HG03108 (cell line): ENCODE measurements around the gene S1PR3.
"Not testable (repeated sequence)": the region's sequence is repeated elsewhere in the genome, so short reads cannot be mapped to it uniquely, and the experiment has no call there.

Source experiments
- ATAC-seq: cut with Tn5 transposase; IDR thresholded peaks from one replicate; pipeline ENCODE4 v1.9.1; 2021; ENCODE audit warnings: moderate library complexity; ENCODE audit not compliant: unreplicated experiment

The S1PR3 gene

DNA sequence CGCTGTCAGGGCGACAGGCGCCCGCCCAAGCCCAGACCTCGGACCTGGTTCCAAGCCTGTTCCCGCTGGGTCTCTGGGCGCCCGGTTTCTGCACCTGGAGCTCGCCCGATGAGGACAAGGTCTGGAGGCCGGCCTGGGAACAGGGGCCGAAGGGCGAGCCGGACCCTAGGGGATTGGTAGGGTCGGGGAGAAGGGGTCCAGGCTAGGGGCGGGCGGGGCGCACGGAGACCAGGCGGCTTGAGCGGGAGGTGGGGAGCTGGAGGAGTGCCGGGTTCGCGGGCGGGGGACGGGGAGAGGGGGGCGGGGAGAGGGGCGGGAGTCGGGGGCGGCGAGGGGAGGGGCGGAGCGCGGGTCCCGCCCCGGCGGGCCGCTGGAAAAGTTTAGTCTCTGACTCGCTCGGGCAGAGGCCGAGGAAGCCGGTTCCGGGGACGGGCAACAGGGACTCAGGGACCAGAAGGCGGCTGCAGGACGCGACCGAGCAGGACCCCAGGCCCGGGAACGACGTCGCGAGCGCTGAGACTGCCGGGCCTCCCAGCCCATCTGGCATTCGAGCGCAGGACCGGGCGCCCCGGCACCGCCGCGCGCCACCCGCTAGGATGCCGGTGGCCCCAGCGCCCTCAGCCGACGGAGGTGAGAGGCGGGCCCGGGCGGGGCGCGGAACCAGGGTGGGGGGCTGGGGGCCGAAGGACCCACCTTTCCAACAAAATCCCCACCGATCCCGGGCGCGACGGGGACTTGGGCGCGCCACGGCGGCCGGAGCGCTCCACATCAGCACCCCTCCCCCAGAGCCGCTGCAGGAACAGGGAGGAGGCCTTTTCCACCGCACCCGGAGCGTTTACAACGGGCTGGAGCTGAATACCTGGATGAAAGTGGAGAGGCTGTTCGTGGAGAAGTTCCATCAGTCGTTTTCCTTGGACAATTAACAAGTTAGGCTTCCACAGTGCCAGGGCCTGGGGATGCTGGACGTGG is at the start of gene S1PR3:
S1PR3 (plus strand) TSS at position 403 of the 969 bp plus-strand sequence. CDS start 9,733 bp downstream, outside the sequence.
- ATAC-seq: no peak

DNA sequence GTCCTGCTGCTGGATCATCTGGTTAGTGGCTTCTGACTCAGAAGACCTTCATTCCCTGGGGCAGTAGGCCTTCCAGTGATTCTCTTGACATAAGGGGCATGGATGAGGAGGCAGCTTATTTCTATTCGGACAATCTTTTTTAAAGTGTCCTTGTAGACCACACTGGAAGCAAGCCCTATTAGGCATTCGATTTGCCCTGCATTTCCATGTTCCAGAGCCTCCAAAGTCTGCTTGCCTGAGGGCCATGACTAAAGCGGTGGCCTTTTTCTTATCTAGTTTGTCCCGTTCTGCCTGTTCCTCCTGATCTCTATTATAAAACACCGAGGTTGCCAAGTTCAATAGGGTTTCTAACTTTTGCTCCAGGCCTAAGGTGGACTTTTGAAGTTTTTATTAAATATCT is 49.7 kb upstream of the S1PR3 start:
- not testable (repeated sequence) for ATAC-seq

DNA sequence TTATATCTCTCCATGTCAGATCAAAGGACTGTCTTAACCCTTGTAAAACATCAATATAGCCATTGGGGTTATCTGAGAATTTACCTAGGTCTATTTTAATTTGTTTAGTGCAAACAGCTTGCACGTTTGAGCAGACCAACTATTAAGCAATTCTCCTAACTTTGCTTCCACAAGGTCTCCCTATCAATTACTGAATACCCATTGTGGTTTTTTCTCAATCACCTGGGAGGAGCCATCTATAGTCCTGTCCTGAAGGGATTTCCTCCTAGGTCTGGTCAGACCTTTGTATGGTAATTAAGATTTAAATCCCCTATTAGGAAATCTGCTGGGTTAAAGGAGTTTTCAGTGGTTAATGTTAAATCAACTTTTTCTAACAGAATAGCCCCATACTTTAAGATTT is 48.9 kb upstream of the S1PR3 start:
- ATAC-seq: no peak

DNA sequence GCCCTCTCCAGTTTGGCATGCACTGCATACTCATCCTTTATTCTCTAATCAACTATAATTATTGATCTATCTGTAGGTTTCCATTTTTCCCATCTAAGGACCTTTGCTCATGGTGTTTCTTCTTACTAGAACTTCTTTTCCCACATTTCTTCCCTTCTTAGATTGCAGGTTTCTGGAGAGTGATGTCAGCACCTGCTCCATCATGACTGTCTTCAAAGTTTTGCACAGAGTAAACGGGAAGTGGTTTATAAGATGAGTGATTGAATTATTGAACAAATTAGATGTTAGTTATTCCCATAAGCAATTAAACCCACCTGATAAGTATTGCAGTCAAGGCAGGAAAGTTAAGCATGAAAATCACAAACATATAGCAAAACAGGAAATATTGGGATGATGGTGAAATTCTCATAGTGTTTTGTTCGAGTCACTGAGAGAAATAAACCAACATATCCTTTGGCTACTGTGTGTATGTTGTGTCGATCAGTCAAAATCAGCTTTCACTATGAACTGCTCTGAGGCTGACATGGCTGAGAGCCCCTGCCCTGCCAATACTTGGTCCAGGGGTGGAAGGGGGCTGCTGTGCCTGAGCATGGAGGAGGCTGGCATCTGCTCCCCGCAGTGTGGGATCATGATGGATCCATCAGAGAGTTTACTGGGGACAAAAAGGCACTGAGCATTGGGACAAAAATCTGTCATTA is 45.5 kb upstream of the S1PR3 start:
- no peak for ATAC-seq

DNA sequence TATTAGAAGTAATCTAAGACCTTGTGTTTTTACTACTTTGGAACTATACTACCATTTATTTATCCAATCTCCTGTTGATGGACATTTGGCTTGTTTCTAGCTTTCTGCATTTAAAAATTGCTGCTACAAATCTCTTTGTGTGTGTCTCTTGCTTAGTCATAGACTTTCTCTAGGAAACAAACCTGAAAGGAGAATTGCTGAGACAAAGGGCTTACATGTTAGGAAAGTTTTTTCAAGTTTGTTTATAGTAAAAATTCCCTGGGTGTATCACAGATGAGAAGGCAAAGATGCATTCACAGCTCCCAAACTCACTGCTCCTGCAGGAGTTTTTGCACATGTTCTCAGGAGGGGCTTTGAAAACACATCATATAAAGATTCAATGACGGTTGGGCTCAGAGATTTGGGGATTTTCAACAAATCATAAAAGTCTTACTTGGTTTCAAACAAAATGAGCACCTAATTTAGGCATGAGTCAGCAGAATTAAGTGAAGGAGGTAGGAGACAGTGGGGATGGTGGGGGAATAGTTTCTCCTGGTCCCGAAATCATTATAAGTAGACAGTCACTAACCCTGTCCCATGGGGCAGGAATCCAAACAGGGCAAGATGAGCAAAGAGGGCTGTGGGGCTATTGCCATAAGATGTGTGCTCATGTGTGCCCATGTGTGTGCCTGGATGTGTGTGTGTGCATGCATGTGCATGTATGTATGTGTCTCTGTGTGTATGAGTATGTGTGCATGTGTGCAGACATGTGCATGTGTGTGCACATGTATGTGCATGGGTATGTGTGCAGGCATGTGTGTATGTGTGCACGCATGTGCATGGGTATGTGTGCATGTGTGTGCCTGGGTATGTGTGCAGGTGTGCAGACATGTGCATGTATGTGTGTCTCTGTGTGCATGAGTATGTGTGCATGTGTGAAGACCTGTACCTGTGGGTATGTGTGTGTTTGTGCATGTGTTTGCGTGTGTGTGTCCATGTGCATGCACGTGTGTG is 43.4 kb upstream of the S1PR3 start:
- ATAC-seq: no peak

DNA sequence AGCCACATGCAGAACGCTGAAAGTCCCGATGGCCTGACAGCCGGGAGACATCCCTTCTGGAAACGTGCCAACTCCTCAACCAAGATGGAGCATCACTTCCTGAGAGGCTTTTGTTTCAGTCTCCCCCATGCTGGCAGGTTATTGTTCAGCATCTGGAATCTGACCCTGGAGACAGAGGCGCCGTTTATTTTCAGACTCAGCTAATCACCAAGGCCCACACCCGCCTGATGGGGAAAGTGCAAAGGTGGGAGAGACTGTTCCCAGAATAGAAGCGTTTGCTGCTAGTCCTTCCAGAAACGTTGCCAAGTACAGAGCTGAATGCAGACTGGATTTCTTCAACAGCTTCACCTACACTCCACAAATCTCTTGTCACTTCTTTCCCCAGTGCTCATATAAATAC is 41.8 kb upstream of the S1PR3 start:
- ATAC-seq: no peak

DNA sequence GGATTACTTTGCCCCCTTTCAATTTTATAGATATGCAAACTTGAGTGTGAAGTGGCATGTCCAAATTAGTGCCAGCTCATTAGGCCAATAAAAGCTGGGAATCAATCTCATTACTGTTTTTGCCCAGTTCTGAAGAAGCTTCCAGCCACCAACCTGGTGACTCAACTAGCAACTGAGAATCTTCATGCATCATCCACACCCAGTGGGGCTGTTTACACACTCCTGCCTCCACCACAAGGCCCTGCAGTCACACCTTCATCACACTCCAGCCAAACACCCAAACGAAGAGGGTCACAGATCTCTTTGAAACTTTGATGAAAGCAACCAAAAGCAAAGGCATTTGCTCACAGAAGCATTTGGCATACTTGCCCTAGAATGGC is 41.3 kb upstream of the S1PR3 start:
- ATAC-seq: no peak

DNA sequence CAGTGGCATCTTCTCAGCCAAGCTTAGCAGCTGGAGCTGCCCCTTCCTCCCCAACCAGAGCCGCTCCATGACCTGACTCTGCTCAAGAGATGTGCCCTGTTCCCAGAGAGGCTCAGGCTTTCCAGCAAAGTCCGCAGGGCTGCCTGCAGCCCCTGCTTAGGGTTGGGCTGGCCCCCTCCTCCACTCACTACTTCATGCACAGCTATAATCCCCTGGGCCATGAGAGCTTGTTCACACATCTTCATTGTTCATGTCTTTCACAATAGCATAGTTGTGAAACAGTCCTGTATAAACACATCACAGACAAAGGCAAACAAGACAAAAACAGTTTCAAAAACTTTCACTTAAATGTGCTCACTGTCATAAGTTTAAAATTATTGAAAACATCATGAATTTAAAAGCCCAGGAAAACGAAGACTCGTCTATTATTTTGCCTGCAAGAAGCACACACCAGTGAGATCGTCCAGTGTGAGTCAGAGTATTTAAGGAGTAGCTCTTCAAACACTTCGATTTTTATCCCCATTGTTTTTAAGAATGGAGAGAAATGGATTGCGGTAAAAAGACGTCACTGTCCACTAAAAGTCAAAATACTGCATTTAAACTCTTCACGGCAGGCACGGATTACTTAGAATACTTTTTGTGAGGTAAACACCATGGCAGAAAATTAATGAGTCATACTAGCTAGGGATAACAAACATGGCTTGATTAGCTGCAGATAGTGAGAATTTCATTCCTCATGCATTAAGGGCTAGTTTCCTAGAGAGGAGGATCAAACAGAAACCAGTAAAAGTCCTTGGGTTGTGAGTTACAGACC is 40.7 kb upstream of the S1PR3 start:
- ATAC-seq: no peak

DNA sequence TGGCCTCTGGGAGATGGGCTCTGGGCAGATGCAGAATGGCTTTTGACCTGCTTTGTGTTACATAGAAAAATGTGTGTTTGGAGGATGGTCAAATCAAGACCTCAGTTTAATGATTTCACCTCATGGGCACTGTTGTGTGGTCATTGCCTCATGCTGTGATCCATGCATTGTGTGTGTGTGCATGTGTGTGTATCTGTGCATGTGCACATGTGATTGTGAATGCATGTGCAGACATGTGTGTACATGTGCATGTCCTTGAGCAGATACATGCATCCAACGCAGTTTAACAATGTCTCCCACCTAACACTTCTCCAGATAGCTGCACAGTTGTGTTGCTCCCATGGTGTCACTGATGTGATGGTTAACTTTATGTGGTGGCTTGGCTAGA is 40.1 kb upstream of the S1PR3 start:
- ATAC-seq: no peak

DNA sequence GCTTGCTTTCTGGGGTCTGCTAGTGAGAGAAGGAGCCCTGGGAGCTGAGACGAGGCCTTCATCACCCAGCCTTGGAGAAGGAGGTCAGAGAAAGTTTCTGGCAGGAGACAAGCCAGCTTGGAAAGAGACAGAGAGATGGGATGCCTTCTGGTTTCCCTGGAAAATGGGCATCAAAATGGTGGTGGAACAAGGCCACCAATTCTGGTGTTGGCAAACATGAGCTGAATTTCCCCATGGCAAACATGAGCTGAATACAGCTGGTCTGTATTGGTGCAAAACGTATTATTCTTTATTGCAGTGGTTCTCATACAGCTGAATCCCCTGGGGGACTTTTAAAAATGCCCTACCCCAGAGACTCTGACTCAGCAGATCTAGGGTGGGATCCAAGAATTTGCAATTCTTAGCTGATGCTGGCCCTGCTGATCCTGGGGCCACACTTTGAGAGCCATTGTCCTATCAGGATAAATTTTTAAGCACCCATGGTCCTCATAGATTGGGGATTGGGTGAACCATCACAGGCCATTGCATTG is 39.1 kb upstream of the S1PR3 start:
- no peak for ATAC-seq

DNA sequence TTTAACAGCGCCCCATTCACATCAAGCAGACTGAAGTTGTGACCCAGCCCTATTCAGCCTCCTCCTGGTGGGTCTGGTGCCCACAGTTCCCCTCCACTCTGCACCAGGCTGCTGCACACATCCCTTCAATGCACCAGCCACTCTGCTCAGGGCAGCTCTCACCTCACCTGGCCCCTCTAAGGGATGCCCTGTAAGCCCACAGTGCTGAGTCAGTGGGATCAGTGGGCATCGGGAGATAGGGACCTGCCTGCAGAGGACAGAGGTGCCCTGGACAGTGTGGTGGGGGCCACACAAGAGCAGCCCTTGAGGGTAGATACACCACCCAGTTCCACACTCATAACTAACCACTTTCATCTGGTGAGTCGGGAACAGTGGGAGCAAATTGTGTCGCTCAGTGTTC is 38.3 kb upstream of the S1PR3 start:
- no peak for ATAC-seq

DNA sequence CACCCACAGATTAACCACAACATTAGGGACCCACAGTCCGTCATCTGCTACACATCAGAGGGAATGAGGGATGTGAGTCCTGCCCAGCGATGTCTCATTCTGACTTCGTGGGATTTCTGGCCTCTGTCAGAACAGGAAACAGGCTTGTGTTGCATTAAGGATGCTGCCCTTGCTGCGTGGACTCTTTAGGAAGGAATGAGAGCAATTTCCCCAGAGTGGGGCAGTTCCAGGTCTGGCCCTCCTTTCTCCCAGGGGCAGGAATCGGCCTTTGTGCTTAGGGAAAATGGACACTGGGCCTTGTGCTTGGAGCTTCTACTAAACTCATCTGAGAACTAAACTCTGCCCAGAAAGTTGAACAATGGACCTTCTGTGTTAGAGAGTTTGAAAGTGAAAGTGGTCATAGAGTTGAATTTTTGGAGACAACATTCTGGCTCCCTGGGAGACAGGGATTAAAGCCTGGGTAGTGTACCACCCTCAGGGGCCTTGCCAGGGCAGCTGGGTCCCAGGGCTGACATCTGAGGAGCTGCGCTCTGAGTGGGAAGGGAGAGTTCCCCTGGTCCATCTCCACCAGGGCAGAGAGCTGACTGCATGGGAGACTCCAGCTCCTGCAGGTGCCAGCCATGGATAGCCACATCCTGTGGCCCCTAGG is 37.8 kb upstream of the S1PR3 start:
- no peak for ATAC-seq

DNA sequence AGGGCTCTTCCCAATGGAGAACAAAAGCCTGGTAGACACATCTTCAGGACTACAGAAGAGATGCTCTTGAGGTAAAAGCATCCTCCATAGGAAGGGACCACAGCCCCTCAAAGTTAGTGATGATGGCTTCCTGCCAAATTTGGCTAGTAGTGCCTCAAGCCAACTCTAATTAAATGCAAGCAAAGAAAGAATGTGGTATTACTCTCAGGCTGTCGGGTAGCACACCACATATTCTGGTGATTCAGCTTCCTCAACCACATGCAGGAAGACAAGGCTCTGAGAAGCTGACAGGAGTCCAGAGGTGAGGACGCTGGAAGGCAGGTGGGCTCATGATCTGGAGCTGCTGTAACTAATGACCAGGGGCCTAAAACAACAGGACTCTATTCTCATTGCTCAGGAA is 37.2 kb upstream of the S1PR3 start:
- ATAC-seq: no peak

DNA sequence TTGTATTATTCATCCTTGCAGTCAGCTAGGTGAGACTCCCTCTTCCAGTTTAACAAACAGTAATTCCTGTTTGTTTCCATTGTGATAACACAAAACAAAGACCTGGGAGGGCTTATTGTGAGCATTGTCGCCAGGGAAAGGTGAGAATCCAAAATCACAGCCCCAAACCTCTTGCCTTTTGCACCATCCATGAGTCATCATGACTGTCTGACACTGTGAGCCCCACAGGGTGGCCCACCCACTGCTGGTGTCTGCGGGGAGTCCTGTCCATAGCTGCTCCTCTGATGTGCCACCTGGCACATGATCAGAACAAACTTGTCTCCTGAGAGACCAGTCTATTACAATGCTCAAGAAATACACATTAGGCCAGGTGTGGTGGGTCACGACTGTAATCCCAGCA is 33.7 kb upstream of the S1PR3 start:
- ATAC-seq: no peak

DNA sequence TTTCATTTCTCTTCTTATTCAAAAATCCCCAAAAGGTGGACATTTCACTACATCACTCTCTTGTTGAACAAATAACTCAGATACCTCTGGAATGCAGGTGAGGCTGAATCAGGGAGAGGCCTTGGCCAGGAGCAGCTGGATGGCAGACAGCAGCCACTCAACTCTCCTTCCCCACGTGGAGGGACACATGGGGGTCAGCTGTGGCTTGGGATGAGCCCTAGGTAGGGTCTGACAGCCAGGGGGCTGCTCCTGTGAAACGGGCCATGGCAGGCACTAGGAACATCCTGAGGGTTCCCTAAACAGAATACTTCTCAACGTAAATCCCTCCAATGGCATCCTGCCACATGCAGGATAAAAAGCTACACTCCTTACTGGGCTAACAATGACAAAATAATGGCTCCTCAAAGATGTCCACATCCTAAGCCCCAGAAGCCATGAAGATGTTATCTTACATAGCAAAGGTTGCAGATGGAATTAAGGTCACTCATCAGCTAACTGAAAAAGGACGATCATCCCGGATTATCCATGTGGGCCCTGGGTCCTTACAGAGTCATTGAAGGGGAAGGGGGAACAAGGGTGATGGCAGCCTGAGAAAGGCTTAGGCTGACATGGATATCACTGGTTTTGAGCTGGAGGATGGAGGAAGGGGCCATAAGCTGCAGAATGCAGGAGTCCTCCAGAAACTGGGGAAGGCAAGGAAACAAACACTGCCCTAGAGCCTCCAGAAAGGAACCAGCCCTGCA is 31.4 kb upstream of the S1PR3 start:
- ATAC-seq: no peak

DNA sequence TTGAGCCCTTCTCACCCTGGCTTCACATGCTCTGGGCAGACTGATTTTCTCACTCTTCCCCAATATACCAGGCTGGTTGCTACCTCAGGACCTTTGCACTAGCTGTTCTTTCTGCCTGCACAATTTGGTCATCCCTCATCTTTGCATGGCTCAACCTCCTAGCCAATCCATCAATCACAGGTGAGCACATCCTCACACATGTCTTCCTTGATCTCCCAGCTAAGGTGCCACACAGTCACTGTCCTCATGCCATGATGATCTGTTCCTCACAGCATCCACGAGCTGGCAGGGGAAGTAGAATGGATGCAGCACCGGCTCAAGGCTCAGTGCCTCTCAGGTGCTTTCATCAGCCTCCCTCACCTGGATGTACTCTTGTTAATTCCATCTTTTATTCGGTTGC is 30.6 kb upstream of the S1PR3 start:
- no peak for ATAC-seq

DNA sequence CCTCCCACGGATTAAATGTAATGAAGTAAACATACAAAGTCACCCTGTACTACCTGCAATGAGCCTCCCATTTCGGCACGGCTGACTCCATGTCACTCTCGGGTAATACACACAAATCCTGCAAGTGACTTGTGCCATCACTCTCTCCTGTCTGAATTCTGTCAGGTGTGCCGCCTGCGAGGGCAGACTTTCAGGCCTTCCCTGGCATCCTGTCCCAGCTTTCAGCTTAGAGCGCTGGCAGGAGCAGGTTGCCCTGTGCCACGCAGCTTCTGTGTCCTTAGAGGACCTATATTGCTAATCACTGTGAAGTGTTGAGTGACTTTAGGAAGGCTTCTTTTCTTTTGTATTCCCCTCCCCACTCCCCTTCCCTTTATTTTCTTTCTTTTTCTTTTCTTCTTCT is 25.8 kb upstream of the S1PR3 start:
- no peak for ATAC-seq

DNA sequence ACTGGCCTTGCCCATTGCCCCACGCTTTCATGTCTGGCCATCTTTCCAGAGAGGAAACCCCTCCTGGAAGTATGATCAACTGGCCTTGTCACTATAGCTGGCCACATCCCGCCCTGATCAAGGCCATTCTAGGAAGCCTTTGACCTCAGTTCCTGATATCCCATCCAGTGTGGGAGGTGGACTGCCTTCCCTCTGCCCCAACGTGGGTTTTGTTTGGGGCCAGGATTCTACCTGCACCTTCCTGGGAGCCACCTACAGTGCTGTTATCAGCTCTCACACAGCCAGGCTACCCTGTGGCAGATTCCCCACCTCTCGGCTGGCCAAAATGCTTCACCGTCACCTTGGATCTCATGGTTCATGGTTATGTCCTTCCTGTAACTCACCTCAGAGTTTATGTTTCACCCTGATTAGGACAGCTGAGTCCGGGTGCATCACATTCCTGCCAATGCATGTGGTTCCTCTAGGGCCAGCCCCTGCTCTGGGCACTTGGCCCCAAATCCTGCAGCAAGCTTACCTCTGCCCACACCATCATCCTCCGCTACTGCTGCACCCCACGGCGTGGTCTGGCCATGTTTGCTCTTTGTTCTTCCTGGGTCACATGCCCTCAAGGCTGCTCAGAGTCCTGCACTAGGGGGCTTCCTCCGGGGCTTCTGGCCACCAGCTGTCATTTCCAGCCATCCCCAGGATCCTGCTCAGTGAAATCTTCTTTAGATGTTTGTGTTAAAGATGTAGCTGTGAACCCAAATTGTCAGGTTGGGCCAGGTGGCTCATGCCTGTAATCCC is 24.2 kb upstream of the S1PR3 start:
- no peak for ATAC-seq
